GM18499 (cell line): ENCODE data around the gene TRIM31.
"Not testable (repeated sequence)": the region's sequence is repeated elsewhere in the genome, so short reads cannot be mapped to it uniquely, and the experiment has no call there.

ENCODE experiments used
- ATAC-seq: cut with Tn5 transposase; IDR thresholded peaks from one replicate; pipeline ENCODE4 v1.9.1; 2021; ENCODE audit warnings: moderate number of reproducible peaks; ENCODE audit not compliant: insufficient read depth, unreplicated experiment

Gene TRIM31

GRCh38 chr6:30149858-30150550, 37.1 kb upstream of the TRIM31 start:
- no peak for ATAC-seq

DNA sequence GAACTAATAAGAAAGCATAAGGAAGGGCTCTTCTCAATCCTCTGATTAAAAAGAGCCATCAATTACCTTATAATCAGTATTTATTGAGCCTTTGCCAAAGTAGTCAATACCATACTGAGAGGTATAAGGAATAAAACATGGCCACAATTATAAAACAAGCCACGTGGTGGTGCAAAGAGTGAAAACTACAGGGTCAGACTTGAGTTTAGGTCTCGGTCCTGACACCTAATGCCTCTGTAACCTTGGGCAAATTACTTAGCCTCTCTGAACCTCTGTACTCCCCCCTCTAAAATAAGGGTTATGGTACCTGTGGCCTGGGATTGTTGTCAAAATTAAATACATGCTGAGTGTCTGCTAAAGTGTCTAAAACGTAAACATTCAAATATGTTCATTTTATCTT, 36.3 kb upstream of the TRIM31 start:
- no peak for ATAC-seq

DNA sequence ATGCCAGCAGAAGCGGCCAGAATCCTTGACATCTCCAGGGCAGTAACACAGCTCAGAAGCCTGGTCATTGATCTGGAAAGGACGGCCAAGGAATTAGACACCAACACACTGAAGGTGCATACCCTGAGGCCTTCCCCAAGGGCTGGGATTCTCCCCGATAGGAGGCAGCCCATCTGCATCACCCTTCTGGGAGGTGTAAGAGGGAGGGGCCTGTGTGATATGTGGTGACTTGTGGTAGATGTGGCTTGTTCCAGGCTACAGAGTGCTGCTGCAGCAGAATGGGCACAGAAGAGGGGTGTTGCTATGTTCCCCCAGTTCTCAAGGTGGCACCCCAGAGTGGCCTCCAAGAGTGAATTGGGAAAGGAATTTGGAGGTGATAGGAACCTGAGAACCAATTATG, 34.2 kb upstream of the TRIM31 start:
- ATAC-seq: no peak

- no peak for ATAC-seq
These were observed 32.9 kb upstream of the TRIM31 start for GRCh38 chr6:30145818-30146217.

DNA sequence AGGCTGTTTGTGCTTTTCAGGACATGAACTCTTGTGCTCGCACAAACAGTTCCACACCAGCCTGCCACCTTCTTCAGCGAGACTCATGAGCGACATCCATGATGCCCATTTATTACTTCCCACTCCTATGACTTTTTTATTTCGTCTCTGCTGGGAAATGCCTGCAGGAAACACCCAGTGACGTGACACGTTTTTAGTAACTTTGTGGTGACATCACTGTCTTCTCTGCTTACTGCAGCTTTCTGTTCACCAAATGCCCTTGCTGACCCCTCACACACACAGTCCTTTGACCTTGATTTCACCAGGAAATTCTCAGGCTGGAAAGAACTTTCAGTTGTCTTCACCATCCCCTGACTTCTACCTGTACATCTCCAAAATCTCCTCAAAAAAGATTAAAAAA, 31.9 kb upstream of the TRIM31 start:
- no peak for ATAC-seq

DNA sequence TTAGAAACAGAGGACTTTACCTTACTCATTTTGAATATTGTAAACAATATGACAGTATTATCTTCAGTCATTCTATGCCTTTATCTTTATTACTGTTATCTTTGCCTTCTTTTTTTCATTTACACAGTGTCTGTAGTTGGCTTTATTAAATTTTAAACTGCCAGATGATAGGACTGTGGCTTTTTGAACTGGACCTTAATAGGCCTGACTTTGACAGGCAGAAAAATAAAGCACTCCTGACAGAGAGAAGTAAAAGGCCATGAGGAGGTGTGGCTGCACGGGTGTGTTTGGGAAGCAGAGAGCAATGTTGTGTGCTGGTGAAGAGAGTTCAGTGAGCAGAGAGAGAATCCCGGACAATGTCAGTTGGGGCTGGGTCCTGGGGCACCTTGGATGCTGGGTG, 30.9 kb upstream of the TRIM31 start:
- ATAC-seq: no peak

GRCh38 chr6:30142665-30143064, 29.8 kb upstream of the TRIM31 start:
- ATAC-seq: no peak

- not testable (repeated sequence) for ATAC-seq
These were observed 27.4 kb upstream of the TRIM31 start for GRCh38 chr6:30140240-30140639.

- no peak for ATAC-seq
These were observed 23.8 kb upstream of the TRIM31 start for GRCh38 chr6:30136570-30137286.

DNA sequence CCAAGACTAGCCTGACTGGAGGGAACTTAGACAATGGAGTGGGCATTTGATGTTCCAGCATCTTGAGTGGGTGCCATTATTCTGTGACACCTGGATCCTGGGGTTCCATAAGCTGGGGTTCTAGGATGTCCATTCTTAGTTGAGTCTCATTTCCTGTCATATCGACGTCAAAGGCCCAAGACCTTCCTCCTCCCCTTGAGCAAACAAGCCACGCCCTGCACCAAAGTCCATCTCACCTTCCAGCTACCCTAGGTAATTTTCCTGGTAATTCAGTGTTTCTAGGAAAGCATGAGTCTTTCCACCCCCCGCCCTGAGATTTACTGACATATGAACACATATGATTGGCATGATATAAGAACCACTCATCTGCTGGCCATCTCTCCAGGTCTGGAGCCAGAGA, 22.9 kb upstream of the TRIM31 start, which contains the start of gene TRIM40:
TRIM40 (plus strand) TSS at position 384 of the 400 bp plus-strand sequence. CDS start 897 bp downstream, outside the sequence.
- no peak for ATAC-seq

DNA sequence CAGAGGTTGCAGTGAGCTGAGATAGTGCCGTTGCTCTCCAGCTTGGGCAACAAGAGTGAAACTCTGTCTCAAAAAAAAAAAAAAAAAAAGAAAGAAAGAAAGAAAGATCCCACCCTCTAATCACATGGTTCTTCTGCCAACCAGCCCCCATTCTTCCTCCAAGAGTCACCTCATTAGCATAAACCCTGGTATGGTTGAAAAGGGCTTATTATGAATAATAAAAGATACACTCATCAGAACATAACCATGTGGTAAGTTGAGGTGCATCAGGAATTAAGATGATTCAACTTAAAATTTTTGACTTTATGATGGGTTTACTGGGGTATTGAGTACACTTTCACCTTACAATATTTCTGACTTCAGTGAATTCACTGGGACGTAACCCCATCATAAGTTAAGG, 22.3 kb upstream of the TRIM31 start:
- no peak for ATAC-seq

DNA sequence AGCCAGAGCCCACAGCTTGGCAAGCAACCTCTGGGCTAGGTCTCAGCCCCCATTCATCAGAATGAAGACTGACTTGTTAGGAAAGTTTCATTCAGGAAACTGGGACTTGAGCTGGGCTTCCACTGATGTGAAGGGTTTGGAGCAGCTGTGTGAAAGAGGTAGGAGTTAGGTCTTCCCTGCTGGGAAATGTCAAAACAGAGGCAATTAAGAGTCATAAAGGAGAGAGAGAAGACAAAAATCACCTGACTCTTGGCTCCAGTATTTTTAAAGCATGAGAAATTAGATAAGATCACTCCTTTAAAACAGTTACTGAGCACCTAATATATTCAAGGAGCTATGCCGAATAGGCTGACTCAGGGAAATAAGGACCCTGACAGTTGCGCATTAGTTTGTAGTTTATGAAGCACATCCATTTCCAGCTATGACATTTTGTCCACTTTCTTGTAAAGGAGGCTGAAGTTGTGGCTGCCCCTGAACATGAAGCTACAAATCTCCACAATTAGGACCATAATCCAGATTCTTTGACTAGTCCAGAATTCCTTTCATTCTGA, 19.1 kb upstream of the TRIM31 start:
- ATAC-seq: no peak

- no peak for ATAC-seq
These were observed 18.3 kb upstream of the TRIM31 start for GRCh38 chr6:30130887-30131862.

DNA sequence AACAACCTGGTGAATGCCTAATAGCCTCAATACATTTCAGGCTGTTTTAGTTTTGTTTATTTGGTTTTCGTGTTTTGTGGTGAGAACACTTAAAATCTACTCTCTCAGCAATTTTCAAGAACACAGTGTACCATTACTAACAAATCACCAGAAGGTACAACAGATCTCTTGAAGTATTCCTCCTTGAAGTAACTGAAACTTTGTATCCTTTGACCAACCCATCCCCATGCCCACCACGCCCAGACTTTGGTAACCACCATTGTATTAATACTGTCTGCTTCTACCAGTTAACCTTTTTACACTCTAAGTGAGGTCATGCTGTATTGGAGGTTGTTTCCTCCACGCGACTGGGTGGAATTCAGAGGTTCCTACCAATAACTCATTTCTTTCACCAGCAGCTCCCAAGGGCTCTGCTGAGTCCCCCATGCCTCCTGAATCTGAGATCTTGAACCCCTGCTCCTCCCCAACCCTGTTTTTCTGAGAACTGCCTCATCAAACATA, 17.3 kb upstream of the TRIM31 start:
- no peak for ATAC-seq

- ATAC-seq: no peak
These were observed 16.6 kb upstream of the TRIM31 start for GRCh38 chr6:30129265-30130178.

DNA sequence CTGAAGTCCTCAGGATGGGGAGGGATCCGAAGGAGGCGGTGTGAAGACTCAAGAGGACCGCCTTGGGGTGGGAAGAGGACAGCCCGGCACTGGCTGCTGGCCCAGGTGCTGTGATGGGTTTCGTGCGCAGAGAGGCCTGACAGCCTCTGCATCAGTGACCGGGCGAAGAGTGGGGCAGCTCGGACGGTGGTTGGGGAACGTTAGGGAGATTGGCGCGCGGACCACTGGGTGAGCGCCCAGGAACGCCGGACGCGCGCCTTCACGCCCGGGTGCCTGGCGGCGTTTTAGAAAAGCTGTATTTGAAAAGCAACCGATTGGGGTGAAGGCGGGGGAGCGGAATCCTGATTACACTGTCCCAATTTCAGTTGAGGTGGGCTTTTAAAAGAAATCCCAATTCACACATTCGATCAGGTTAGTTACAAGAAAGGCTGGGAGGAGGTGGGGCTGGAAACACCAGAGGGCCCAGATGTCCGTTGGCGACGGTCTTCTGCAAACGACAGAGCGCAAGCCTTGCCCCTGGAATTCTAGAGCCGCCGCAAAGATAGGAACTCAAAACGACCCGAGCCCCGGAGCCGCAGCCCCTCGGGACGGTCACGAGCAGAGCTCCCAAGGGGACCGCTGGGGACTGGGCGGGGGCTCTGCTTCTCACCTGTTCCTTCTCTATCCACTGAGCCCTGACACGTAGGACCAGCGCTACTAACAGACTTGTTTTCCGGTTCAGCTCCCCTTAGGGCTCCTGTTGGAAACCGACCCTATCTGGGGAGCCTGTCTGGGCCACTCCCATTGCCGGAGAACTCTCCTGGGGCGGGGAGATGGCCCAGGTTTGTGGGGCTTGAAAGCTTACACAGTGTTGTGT, 14.6 kb upstream of the TRIM31 start:
- ATAC-seq: no peak

GRCh38 chr6:30122515-30122914, 9.6 kb upstream of the TRIM31 start:
- no peak for ATAC-seq
